GM18508 (cell line): ENCODE results near the gene PLEKHG3.

Experiments used
- ATAC-seq: cut with Tn5 transposase; IDR thresholded peaks from one replicate; pipeline ENCODE4 v1.9.1; 2021; ENCODE audit warnings: moderate number of reproducible peaks; ENCODE audit not compliant: insufficient read depth, unreplicated experiment

The PLEKHG3 gene

DNA sequence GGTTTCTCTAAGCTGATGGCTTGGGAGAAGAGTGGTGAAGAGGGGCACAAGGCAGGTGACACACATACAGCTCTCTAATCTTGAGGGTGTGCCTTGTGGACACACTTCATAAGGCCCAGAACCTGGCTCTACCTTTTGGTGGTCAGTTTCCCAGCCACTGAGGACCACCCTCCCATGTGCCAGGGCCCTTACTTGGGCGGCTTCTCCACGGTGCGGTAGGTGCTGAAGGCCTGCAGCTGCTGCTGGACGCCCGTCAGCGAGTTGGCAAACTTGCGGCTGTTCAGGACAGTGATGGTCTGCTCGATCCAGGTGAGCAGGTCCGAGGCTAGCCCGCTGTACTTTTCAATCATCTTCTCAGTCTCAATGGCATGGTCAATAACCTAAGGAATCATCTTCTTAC is 95.3 kb downstream of the PLEKHG3 start:
- no peak for ATAC-seq
